AG10803 (cell line): Measurements from ENCODE around the gene EPS8.

ENCODE experiments used
- DNase-seq: peaks from one replicate; pipeline ENCODE4 v3.0.0; 2010; ENCODE audit warnings: low read depth
- H3K4me3 ChIP-seq: 2 replicates; pipeline ENCODE4 v1.5.1; 2011; ENCODE audit warnings: mild to moderate bottlenecking, low read length, control low read depth
- CTCF ChIP-seq: conservative IDR thresholded peaks from 2 replicates; pipeline ENCODE4 v1.5.1; 2011; ENCODE audit warnings: mild to moderate bottlenecking, low read length, control low read depth, inconsistent platforms

EPS8 gene

GRCh38 chr12:15702276-15702675, 86.9 kb downstream of the EPS8 start:
- DNase-seq = no peak

GRCh38 chr12:15701631-15702156, 87.5 kb downstream of the EPS8 start:
- peak; percentile 73 for DNase-seq
- no peak for TF ChIP-seq CTCF
- H3K4me3 ChIP-seq = no peak overlapping the region

More at GRCh38 chr12:15702276-15702675, 86.9 kb downstream of the EPS8 start:
- TF ChIP-seq CTCF = no peak
- no peak overlapping the region; the same call in 1 of the 2 replicates for H3K4me3 ChIP-seq

GRCh38 chr12:15701206-15701605, 88.0 kb downstream of the EPS8 start:
- no peak overlapping the region for H3K4me3 ChIP-seq
- DNase-seq = no peak
- TF ChIP-seq CTCF = no peak

GRCh38 chr12:15700595-15700994, 88.6 kb downstream of the EPS8 start:
- no peak for TF ChIP-seq CTCF
- DNase-seq = peak; percentile 91
- H3K4me3 ChIP-seq = no peak overlapping the region

- no peak overlapping the region for H3K4me3 ChIP-seq
- TF ChIP-seq CTCF = no peak
- DNase-seq = no peak
Measured at GRCh38 chr12:15699886-15700285, 89.3 kb downstream of the EPS8 start.

DNA sequence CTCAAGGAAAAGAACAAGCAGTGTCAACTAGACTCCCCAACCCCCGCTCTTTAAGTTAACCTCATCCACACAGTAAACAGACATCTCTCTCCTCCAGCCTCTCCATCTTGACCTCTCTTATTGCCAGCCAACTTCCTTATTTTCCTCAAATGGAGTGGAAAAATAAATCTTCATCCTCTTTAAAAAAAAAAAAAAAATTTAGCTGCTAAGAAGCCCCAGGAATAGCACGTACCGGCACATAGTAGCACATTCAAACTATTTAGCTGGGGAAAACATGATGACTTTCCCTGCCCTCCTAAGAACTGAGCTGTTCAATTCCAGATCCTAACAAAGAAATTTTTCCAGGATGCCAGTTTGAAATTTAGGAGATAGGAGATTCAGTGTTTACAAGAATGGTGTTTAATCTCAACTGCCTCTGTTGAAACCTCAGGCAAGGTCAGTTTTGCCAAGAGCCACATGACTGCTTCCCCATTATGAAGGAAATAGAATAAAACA, 90.8 kb downstream of the EPS8 start:
- no peak for TF ChIP-seq CTCF
- H3K4me3 ChIP-seq = no peak overlapping the region
- DNase-seq = no peak

- H3K4me3 ChIP-seq = no peak overlapping the region
- no peak for DNase-seq
- TF ChIP-seq CTCF = no peak
Measured at GRCh38 chr12:15697201-15697600, 92.0 kb downstream of the EPS8 start.
